IMR-90 (cell line): Measurements from ENCODE around the gene CXCL1. TPM values are rescaled to one million over a fixed set of nuclear protein-coding genes. Genes with fewer than 3 reads are reported as not detected.

ENCODE experiments used
- ATAC-seq: fragments of 200-7000 bp; cut with Tn5 transposase; 2 replicates; pipeline ENCODE4 v1.9.1; 2020; ENCODE audit warnings: low read depth, mild to moderate bottlenecking, moderate library complexity
- BruUV-seq: library from RNA; stranded (reverse); fragments of 400-500 nt; replicated peaks from 2 replicates; lab custom pipeline; 2021; lab: Mats Ljungman, UMichigan
- CTCF ChIA-PET: fragments of 300-600 bp; formaldehyde crosslinking; extraction: SDS; loops from one replicate; lab custom pipeline; 2021; ENCODE audit warnings: antibody characterized with exemption; lab: Yijun Ruan, JAX
- POLR2A ChIA-PET: fragments of 300-600 bp; sonication (Branson Sonifier 250); formaldehyde crosslinking; loops from one replicate; lab custom pipeline; 2022; ENCODE audit warnings: antibody characterized with exemption; ENCODE audit not compliant: unreplicated experiment; lab: Charles Lee
- DNase-seq: peaks from one replicate; pipeline ENCODE4 v3.0.0; 2013
- H2AFZ ChIP-seq: replicated peaks from 2 replicates; pipeline ENCODE3; 2013; ENCODE audit warnings: low read length, mild to moderate bottlenecking; ENCODE audit not compliant: poor library complexity
- H2AK5ac ChIP-seq: 2 replicates; pipeline ENCODE4 v1.6.1; 2013; ENCODE audit warnings: low read depth, low read length, inconsistent platforms
- H2AK9ac ChIP-seq: replicated peaks from 2 replicates; pipeline ENCODE3; 2013; ENCODE audit warnings: mild to moderate bottlenecking, low read depth, low read length, moderate library complexity; ENCODE audit not compliant: poor library complexity
- H2BK120ac ChIP-seq: 2 replicates; pipeline ENCODE4 v1.6.1; 2013; ENCODE audit warnings: low read depth, low read length, inconsistent platforms
- H2BK15ac ChIP-seq: 3 replicates; pipeline ENCODE4 v1.6.1; 2013; ENCODE audit warnings: low read depth, low read length, inconsistent platforms
- H2BK20ac ChIP-seq: 2 replicates; pipeline ENCODE4 v1.6.1; 2013; ENCODE audit warnings: low read depth, mild to moderate bottlenecking, inconsistent platforms, low read length, moderate library complexity
- H2BK5ac ChIP-seq: 2 replicates; pipeline ENCODE4 v1.6.1; 2013; ENCODE audit warnings: mild to moderate bottlenecking, low read depth, low read length, inconsistent platforms; ENCODE audit not compliant: poor library complexity, severe bottlenecking
- H3K14ac ChIP-seq: replicated peaks from 2 replicates; pipeline ENCODE4 v1.6.1; 2013; ENCODE audit warnings: low read depth, low read length, inconsistent platforms
- H3K18ac ChIP-seq: 2 replicates; pipeline ENCODE4 v1.6.1; 2013; ENCODE audit warnings: low read depth, low read length, control low read depth
- H3K23ac ChIP-seq: 2 replicates; pipeline ENCODE4 v1.6.1; 2013; ENCODE audit warnings: low read depth, low read length, inconsistent platforms
- H3K27ac ChIP-seq: 2 replicates; pipeline ENCODE4 v1.5.1; 2013; ENCODE audit warnings: mild to moderate bottlenecking, control low read depth, low read length; ENCODE audit not compliant: insufficient read depth
- H3K27me3 ChIP-seq: 2 replicates; pipeline ENCODE4 v1.6.1; 2013; ENCODE audit warnings: low read length; ENCODE audit not compliant: control insufficient read depth, insufficient read depth
- H3K36me3 ChIP-seq: 2 replicates; pipeline ENCODE4 v1.6.1; 2013; ENCODE audit warnings: low read length, mixed read lengths; ENCODE audit not compliant: control insufficient read depth, insufficient read depth
- H3K4ac ChIP-seq: 2 replicates; pipeline ENCODE4 v1.6.1; 2013; ENCODE audit warnings: low read depth, low read length, inconsistent platforms
- H3K4me1 ChIP-seq: 2 replicates; pipeline ENCODE4 v1.6.1; 2013; ENCODE audit warnings: low read length, mixed read lengths; ENCODE audit not compliant: control insufficient read depth, insufficient read depth
- H3K4me2 ChIP-seq: 2 replicates; pipeline ENCODE4 v1.6.1; 2013; ENCODE audit warnings: low read depth, mild to moderate bottlenecking, control low read depth, low read length, moderate library complexity
- H3K4me3 ChIP-seq: 2 replicates; pipeline ENCODE4 v1.5.1; 2013; ENCODE audit warnings: low read depth, mild to moderate bottlenecking, control low read depth, low read length, moderate library complexity; ENCODE audit not compliant: insufficient read depth
- H3K56ac ChIP-seq: 2 replicates; pipeline ENCODE4 v1.6.1; 2013; ENCODE audit warnings: low read length, inconsistent platforms; ENCODE audit not compliant: insufficient read depth; ENCODE audit errors: extremely low read depth
- H3K79me1 ChIP-seq, 2 experiments: 2 replicates each; pipeline ENCODE4 v1.6.1; 2013; ENCODE audit warnings: low read length in 2 of 2, inconsistent platforms in 1 of 2, low read depth in 1 of 2
- H3K9ac ChIP-seq: 2 replicates; pipeline ENCODE4 v1.6.1; 2013; ENCODE audit warnings: low read depth, low read length, control low read depth
- H3K9me1 ChIP-seq: 2 replicates; pipeline ENCODE4 v1.6.1; 2013; ENCODE audit warnings: low read length, inconsistent platforms; ENCODE audit not compliant: insufficient read depth
- H3K9me3 ChIP-seq: 2 replicates; pipeline ENCODE4 v1.6.1; 2013; ENCODE audit warnings: low read length; ENCODE audit not compliant: control insufficient read depth, insufficient read depth
- H4K20me1 ChIP-seq: 2 replicates; pipeline ENCODE4 v1.6.1; 2013; ENCODE audit warnings: low read length, inconsistent platforms; ENCODE audit not compliant: insufficient read depth
- H4K5ac ChIP-seq: 2 replicates; pipeline ENCODE4 v1.6.1; 2013; ENCODE audit warnings: mild to moderate bottlenecking, low read depth, low read length, control low read depth
- H4K8ac ChIP-seq, 2 experiments: 2 replicates each; pipeline ENCODE4 v1.6.1; 2013; ENCODE audit warnings: low read depth in 2 of 2, low read length in 2 of 2, control low read depth in 1 of 2, inconsistent platforms in 1 of 2
- H4K91ac ChIP-seq: 2 replicates; pipeline ENCODE4 v1.6.1; 2013; ENCODE audit warnings: low read depth, low read length, inconsistent platforms; ENCODE audit not compliant: insufficient read depth
- CHD1 ChIP-seq: IDR thresholded peaks from 2 replicates; pipeline ENCODE4 v1.6.1; 2012; ENCODE audit warnings: low read depth, low read length, improper control_type of control experiment
- CTCF ChIP-seq: conservative IDR thresholded peaks from 2 replicates; pipeline ENCODE4 v1.5.1; 2012; ENCODE audit warnings: mild to moderate bottlenecking, low read depth, low read length, improper control_type of control experiment
- ELK1 ChIP-seq: fragments of 150-350 bp; IDR thresholded peaks from 2 replicates; pipeline ENCODE4 v1.6.1; 2016; ENCODE audit warnings: low read depth, mild to moderate bottlenecking, low read length, moderate library complexity, borderline replicate concordance
- FOS ChIP-seq: fragments of 150-350 bp; IDR thresholded peaks from 2 replicates; pipeline ENCODE4 v1.6.1; 2016; ENCODE audit warnings: low read depth, low read length
- MAFK ChIP-seq: IDR thresholded peaks from 2 replicates; pipeline ENCODE4 v1.6.1; 2012; ENCODE audit warnings: low read depth, low read length, improper control_type of control experiment
- MAZ ChIP-seq: IDR thresholded peaks from 2 replicates; pipeline ENCODE4 v1.6.1; 2012; ENCODE audit warnings: low read depth, mild to moderate bottlenecking, low read length, improper control_type of control experiment, moderate library complexity, borderline replicate concordance
- MXI1 ChIP-seq: IDR thresholded peaks from 2 replicates; pipeline ENCODE4 v1.6.1; 2012; ENCODE audit warnings: low read depth, mild to moderate bottlenecking, low read length, moderate library complexity, borderline replicate concordance
- RCOR1 ChIP-seq: IDR thresholded peaks from 2 replicates; pipeline ENCODE4 v1.6.1; 2012; ENCODE audit warnings: mild to moderate bottlenecking, low read length, improper control_type of control experiment; ENCODE audit not compliant: insufficient replicate concordance
- USF2 ChIP-seq: fragments of 150-350 bp; IDR thresholded peaks from 2 replicates; pipeline ENCODE4 v1.6.1; 2017; ENCODE audit warnings: mild to moderate bottlenecking, antibody characterized with exemption, low read length, low read depth
- WGBS, 2 experiments: methylation state at CpG; one replicate each; pipeline versions ENCODE4 v1.1.5 to v1.1.7; 2013; ENCODE audit warnings: missing lambda C conversion rate in 2 of 2; ENCODE audit not compliant: insufficient read length in 1 of 2; ENCODE audit errors: extremely low coverage in 2 of 2; 5-methylcytosine and 5-hydroxymethylcytosine counted together
- dilution Hi-C: fragments of 300-500 bp; cut with HindIII; formaldehyde crosslinking; loops from one replicate; pipeline ENCODE4 v1.14.3; 2018; ENCODE audit warnings: low sequenced_read_pairs; ENCODE audit not compliant: unreplicated experiment
- in situ Hi-C: fragments of 300-500 bp; cut with MboI; formaldehyde crosslinking; loops from 3 replicates; pipeline ENCODE4 v1.14.3; 2019; ENCODE audit warnings: low sequenced_read_pairs, inconsistent platforms, mixed read lengths
- intact Hi-C: fragments of 100-400 bp; cut with micrococcal nuclease; formaldehyde crosslinking; loops from 2 replicates; pipeline ENCODE4 v1.10.0; 2022
- polyA plus RNA-seq, 3 experiments: library from polyadenylated mRNA; depleted of rRNA; stranded (reverse); fragments of >200 nt; gene quantifications; 2 replicates each; pipeline ENCODE4 v1.2.3, GENCODE V29; 2012; ENCODE audit warnings: low replicate concordance in 1 of 3
- total RNA-seq: library from RNA; depleted of rRNA; stranded (reverse); fragments of >200 nt; gene quantifications from 2 replicates; pipeline ENCODE4 v1.2.3, GENCODE V29; 2012

CXCL1 gene
- total and polyA plus RNA-seq, 2 of the 4 experiments (the other 2 are of a cell fraction) = 2.0 TPM; not detected in 1

GRCh38 chr4:73883306-73883705, 14.1 kb downstream of the CXCL1 start:
- in situ Hi-C loops = no loop called here
- no CpG with 5 or more reads among the region's 1 CpG for WGBS, 2 experiments
- H3K36me3 ChIP-seq = no peaks in the 10 kb centered on the region
- DNase-seq (peak; percentile 79), ATAC-seq (peak; percentile 76)
- H2BK120ac ChIP-seq = 0 out of 2 replicates have a peak overlapping the region, but pooled peaks have one; percentile 1
- H4K91ac ChIP-seq = no peak overlapping the region
- no peaks in the 10 kb centered on the region for H3K79me1 ChIP-seq
- H2BK15ac ChIP-seq = no peak overlapping the region
- no peak overlapping the region for H3K4ac ChIP-seq
- 0 out of 4 replicates have a peak overlapping the region, but pooled peaks of 1 of the 2 experiments have one; percentile 24 for H4K8ac ChIP-seq
- no peak overlapping the region for H3K4me2 ChIP-seq
- no peak overlapping the region for H3K4me3 ChIP-seq
- no peak overlapping the region for H3K9ac ChIP-seq
- H3K4me1 ChIP-seq = no peaks in the 10 kb centered on the region; the same call in 1 of the 2 replicates
- H3K27ac ChIP-seq = no peak overlapping the region
- H2BK5ac ChIP-seq = no peak overlapping the region
- no peak overlapping the region for H2AK5ac ChIP-seq
- H2BK20ac ChIP-seq = no peak overlapping the region
- no peak overlapping the region for H4K5ac ChIP-seq
- CTCF ChIA-PET = no interaction called here
- H3K27me3 ChIP-seq = 0 out of 2 replicates have a peak, but pooled peaks cover 1% of the 10 kb centered on the region
- intact Hi-C loops = no loop called here
- H3K9me3 ChIP-seq = no peaks in the 10 kb centered on the region
- no peak overlapping the region for H3K14ac ChIP-seq
- dilution Hi-C loops = no loop called here
- H2AK9ac ChIP-seq = no peak overlapping the region
- no peak overlapping the region for H3K18ac ChIP-seq
- H3K9me1 ChIP-seq = no peaks in the 10 kb centered on the region
- POLR2A ChIA-PET = no interaction called here
- no TSS peak for BruUV-seq
- H2AFZ ChIP-seq = peak overlapping the region; percentile 47
- H3K23ac ChIP-seq = no peak overlapping the region
- H3K56ac ChIP-seq = no peak overlapping the region
- no peaks in the 10 kb centered on the region for H4K20me1 ChIP-seq
- TF ChIP-seq MAFK = no peak
- TF ChIP-seq ELK1 = no peak
- no peak for TF ChIP-seq FOS
- no peak for TF ChIP-seq CTCF
- TF ChIP-seq MAZ = no peak
- TF ChIP-seq MXI1 = no peak
- no peak for TF ChIP-seq RCOR1
- no peak for TF ChIP-seq USF2
- no peak for TF ChIP-seq CHD1
